ENCODE data around the gene AS3MT.
"Not testable (repeated sequence)": the region's sequence is repeated elsewhere in the genome, so short reads cannot be mapped to it uniquely, and the experiment has no call there.

The AS3MT gene

DNA sequence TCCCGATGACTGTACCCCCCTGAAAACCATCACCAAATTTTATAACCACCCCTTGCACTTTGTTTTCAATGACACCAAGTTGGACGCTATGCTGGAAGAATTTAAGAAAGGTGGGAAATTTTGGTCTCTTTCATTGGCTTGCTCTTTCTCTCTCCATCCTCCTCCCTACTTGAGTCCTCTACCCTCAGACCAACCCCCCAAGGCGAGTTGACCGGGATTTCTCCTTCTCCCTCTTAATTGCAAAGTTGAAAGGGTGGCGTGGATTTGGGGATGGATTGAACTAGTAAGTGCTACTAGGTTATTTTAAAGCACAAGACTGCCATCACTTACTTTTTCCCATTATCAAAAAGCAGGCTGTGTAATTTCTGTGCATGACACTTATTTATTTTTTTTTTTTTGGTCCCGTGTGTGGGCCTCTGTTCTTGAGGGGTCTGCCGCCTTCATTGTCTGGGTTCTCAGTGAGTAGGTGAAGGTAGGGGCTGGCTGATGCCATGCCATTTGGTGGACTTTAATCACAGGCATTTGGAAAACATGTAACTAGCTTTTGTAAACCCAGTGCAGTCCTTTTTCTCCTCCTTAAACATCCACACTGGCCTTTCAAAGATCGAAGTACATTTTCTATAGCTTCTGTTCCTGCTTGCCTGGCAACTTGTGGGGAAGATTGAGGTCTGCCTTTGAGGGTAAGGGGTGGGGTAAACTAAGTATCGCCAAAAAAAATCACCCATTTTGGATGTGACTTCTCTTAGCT, 50.9 kb downstream of the AS3MT start:
- DNase-seq (ENCODE audit: low spot score), result no peak

DNA sequence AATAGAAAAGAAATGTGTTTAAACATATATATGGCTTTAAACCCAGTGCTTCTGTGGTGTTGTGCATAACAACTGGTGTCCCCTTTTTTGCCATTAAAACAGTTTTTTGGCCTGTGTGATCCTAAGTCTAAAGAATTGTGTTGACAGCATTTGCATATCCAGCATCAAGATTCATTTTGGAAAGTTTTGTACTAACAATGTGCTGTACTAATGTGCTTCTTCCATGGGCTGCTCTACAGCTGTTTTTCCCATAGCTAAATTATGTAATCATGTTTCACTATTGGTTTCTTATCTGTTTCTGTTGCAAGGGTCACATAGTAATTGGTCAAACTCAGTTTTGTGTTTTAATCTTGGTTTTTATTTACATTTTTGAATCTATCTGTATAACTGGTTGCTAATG, 54.3 kb downstream of the AS3MT start:
- no peak for DNase-seq (ENCODE audit: low spot score)

DNA sequence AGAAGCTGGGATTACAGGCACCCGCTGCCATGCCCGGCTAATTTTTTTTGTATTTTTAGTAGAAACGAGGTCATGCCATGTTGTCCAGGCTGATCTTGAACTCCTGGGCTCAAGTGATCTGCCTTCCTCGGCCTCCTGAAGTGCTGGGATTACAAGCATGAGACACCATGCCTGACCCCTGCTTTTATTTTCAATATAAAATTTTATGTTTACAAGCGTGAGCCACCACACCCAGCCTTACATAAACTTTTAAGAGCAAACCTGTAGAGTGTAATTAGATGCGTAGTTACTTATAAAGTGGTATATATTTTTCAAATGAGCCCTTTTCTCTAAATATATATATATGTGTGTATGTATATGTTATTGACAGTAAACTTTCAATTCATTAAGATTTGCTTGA, 57.6 kb downstream of the AS3MT start:
- no peak for DNase-seq (ENCODE audit: low spot score)

DNA sequence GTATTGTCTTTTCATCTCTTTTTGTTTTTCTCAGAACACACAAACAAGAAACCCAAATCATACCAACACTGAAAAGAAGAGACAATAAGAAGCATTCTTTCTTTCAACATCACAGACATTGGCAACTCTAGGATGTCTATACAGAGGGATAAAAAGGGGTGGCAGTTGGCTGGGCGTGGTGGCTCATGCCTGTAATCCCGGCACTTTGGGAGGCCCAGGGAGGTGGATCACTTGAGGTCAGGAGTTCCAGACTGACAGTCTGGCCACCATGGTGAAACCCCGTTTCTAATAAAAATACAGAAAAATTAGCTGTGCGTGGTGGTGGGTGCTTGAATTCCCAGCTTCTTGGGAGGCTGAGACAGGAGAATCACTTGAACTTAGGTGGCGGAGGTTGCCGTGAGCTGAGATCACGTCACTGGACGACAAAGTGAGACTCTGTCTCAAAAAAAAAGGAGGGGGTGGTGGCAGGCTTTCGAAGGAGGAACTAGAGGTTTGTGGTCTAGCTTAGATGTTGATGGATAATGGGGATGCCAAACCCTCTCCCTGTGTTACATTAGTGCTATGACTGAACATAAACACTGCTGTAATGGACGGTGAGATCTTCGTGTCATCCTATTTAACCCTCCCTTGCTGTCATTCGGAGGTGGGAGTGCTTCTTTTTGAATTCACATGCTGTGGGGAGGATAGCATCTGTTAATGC, 58.2 kb downstream of the AS3MT start:
- DNase-seq (ENCODE audit: low spot score), result no peak

DNA sequence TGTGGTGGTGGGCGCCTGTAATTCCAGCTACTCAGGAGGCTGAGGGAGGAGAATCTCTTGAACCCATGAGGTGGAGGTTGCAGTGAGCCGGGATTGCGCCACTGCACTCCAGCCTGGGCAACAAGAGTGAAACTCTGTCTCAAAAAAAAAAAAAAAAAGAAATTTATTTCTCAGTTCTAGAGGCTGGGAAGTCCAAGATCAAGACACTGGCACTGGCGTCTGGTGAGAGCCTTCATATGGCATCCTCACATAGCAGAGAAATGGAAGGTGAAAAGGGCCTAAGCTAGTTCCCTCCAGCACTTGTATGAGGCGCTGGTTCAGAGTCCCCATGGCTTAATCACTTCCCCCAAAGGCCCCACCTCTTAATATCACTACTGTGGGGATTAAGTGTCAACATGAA, 59.2 kb downstream of the AS3MT start:
- DNase-seq (ENCODE audit: low spot score), result not testable (repeated sequence)

DNA sequence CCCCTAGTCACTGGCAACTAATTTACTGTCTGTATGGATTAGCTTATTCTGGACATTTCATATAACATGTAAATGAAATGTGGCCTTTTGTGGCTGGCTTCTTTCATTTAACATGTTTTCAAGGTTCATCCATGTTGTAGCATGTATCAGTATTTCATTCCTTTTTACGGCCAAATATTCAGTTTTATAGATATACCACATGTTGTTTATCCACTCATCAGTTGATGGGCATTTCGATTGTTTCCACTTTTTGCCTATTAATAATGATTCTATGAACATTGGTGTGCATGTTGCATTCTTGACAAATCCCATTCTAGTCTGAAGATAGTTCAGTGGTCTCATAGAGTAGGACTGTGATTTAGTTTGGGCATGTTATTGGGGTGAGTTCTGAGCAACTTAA, 61.5 kb downstream of the AS3MT start:
- DNase-seq (ENCODE audit: low spot score), result no peak

DNA sequence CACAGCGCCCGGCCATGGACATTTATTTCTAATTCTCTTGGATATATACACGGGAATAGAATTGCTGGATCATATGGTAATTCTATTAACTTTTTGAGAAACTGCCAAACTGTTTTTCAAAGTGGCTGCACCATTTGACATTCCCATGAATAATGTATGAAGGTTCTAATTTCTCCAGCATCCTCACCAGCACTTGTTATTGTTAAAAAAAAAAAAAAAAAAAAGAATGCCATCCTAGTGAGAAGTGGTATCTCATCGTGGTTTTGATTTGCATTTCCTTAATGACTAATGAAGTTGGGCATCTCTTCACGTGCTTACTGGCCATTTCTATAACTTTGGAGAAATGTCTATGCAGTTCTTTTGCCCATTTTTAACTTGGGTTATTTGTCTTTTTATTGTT, 62.4 kb downstream of the AS3MT start:
- DNase-seq (ENCODE audit: low spot score), result no peak

DNA sequence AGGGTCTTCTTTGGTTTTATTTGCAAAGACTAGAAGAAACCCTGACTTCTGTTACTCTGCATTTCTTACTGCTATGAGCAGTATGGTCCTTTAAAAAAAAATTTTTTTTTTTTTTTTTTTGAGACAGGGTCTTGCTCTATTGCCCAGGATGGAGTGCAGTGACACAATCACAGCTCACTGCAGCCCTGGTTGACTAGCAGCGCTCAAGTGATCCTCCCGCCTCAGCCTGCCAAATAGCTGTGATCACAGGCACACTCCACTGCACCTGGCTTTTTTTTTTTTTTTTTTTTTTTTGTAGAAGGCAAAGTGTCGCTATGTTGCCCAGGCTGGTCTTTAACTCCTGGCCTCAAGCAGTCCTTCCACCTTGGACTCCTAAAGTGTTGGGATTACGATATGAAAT, 66.2 kb downstream of the AS3MT start:
- no peak for DNase-seq (ENCODE audit: low spot score)

DNA sequence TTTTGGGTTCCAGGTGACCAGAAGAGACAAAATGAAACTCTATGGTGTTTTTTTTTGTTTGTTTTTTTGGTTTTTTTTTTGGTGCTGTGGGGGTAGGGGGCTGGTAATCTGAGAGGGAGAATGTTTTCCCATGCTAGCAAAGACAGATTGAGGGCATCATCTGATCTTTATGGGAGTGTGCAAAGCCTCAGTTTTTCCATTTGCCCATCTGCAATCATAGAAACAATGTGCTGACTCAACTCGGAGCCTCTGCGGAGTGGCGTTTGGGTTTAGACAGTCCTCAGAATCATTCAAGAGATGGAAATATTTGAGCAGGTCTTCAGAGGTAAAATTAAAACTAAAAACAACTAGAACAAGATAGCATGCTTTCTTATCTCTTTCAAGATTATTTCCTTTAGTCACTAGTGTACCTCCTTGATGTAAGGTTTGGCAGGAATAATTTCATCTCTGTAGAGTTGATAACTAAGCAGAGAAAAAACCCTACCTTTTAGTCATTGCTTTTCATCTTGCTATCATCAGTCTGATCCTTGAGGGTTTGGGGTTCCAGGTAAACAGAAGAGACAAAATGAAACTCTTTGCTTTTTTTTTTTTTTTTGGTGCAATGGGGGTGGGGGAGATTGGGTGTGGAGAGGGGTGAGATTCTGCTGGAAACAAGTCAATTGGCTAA, 66.8 kb downstream of the AS3MT start:
- no peak for DNase-seq (ENCODE audit: low spot score)

DNA sequence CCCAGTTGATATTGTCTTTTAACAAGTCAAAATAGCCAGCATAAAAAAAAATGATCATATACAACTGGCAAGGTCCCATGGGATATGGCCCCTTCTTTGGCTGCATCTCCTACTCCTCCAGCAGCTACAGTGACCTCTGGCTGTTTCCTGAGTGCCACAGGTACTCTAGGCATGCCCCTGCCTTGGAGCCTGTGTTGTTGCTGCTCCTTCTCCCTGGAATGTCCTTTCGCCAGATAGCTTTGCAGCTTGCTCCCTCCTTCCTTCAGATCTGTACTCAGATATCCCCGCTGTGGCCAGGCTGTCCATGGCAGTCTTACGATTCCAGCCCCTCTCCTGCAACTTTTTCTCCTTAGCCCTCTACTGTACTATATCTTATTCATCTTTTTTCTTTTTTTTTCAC, 72.1 kb downstream of the AS3MT start:
- DNase-seq (ENCODE audit: low spot score), result no peak

DNA sequence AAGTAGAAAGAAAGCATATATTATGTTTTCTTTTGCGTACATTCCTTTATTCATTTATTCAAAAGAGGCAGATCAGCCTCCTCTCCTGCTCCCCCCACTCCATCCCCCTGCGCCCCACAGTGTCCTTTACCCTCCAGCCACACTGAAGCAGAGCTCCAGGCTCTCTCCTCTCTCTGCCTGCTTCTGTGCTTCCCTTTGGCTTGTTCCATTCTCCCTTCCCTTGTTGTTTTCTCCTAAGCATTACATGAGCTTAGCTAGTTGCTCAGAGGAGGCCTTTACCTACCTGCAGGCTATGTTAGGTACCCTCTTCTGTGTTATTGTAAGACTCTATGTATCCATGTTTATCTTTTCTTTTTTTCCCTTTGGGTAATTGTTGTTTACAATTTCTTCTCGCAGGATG, 76.2 kb downstream of the AS3MT start:
- DNase-seq (ENCODE audit: low spot score), result no peak

DNA sequence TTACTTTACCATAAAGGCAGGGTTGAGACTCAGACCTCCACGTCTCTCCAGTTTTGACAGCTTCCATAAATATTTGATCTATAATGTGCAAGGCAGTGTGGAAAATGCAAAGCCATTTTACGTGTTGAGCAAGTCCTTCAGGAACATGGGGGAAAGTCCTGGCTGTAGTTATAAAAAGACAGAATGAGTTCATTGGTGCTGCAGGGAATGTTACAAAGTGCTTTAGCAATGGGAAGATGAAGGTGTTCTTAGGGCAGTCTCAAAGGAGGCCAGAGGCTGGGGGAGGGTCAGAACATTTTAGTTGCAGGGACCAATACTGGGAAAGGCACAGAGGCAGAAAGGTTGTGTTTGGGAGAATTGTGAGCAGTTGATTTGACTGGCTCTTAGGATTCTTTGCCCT, 76.7 kb downstream of the AS3MT start:
- no peak for DNase-seq (ENCODE audit: low spot score)

DNA sequence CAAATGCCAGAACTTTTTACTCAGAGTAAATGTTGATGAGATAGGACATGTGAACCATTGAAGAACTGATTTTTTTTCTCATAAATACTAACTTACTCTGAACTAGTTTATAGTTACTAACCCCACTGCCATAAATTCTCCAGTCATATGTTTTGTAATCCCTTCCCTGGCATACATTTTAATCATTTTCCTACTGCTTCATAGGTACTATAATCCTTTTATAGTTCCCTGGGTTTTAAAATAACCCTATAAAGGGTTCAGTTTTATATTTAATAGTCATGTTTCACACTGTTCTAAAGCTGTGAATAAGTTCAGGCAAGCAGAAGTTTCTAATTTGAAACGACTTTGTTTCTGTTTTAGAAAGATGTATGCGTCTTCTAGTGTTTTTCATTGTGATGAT, 77.7 kb downstream of the AS3MT start:
- no peak for DNase-seq (ENCODE audit: low spot score)

DNA sequence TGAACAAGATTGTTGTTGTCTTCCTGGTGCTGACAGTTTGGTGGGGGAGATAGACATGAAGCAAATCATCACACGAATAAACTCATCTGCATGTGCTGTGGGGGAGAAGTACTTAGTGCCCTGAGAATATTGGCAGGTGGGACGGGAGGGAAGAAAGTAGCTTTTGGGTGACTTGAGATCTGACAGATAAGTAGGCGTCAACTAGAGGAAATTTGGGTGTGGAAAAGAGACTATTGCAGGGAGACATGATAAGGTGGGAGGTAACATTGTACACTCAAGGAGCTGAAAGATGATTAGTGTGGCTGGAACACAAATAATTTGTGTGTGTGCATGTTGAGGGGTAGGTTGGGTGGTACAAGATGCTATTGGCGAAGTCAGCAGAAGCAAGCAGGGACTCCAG, 78.9 kb downstream of the AS3MT start:
- DNase-seq (ENCODE audit: low spot score), result no peak

DNA sequence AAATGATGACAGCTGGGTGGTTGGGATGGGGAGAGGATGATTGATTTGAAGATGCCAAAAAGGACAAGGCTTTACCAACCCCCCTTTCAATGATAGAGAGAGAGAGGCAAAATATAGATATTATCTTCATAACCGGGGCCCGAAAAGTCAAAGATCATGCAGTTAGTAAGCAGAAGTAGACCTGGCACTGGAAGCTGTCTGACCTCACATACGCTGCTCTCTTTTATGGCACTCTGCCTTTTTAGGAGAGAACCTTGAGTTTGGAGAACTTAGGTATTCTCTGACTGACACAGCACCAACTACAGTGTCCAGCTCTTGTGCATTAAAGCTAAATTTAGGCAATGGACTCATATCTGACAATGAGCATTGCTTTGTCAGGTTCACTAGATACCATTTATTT, 79.5 kb downstream of the AS3MT start:
- DNase-seq (ENCODE audit: low spot score), result no peak

DNA sequence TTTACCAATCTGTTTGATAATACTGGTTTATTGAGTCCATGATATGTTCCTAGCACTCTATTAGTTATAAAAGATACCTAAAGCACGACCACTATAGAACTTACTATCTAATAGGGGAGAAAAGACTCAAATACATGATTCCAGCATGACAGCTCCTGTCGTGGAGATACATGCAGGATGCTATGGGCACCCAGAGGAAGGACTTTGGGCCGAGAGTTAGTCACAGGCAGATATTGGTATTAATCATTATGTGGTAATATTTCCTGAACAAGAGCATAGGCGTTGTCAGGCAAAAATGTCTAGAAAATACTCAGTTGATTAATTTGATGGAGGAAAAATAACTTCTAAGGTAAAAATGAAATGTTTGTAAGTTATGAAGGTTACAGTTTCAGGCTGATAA, 80.6 kb downstream of the AS3MT start:
- DNase-seq (ENCODE audit: low spot score), result no peak

DNA sequence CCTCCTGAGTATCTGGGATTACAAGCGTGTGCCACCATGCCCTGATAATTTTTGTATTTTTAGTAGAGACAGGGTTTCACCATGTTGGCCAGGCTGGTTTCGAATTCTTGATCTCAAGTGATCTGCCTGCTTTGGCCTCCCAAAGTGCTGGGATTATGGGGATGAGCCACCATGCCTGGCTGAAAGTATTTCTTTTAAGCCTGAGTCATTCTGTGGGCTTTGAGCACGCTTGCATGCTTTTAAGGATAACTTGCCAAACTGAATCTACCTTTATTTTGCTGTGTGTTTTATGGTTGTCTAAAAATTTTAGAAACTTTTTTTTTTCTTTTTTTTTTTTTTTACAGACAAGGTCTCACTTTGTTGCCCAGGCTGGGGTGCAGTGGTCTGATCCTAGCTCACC, 82.0 kb downstream of the AS3MT start:
- no peak for DNase-seq (ENCODE audit: low spot score)

All from NAMALWA (cell line).